HT-29 (cell line): ENCODE results near the gene GALNS. TPM values are rescaled to one million over a fixed set of nuclear protein-coding genes. Genes with fewer than 3 reads are reported as not detected.
"Not testable (repeated sequence)": the region's sequence is repeated elsewhere in the genome, so short reads cannot be mapped to it uniquely, and the experiment has no call there.

ENCODE experiments used
- DNase-seq: peaks from one replicate; pipeline ENCODE4 v3.0.0-alpha.2; 2015; ENCODE audit warnings: low spot score
- total RNA-seq: library from RNA; depleted of rRNA; stranded (reverse); fragments of >200 nt; shearing (Covaris generic); gene quantifications from 2 replicates; pipeline ENCODE4 v1.2.3, GENCODE V29; 2014

The GALNS gene
- total RNA-seq, 1 experiment from 2014 or later, result 18.4 TPM

DNA sequence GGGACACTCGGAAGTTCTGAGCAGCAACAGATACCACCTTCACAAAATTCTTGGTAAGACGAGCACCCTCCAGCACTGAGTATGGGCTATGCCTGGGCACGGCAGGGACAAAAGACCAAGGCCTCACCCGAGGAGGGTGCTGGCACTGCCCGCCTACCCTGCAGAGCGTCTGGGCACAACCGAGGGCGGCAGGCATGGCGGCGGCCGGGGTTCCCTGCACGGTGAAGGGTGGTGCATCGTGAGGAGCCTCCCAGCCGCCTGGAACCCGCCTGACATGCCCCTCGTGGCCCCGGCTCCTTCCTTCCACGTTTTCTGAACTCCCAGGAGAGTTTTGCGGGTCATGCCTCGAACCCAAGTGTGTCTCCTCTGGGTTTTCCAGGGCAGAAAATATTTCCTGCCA, 18.9 kb downstream of the GALNS start:
- no peak for DNase-seq

DNA sequence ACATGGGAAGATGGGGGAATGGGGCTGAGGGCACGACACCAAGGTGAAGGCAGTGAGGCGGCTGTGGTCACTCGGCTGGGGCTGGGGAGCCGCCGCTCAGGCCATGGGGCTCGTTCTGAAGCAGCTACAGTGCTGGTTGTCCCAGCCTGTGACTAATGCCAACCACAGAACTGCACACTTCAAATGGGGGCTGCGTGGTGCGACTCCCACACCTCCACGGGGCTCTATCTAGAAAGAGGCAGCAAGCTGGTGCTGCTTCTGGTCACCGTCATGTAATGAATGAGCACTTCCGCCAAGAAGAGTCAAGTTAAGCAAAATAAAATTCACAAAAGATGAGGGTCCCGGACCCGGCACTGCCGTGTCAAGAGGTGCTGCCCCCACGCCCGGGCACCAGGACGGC, 20.0 kb downstream of the GALNS start:
- DNase-seq, result no peak

DNA sequence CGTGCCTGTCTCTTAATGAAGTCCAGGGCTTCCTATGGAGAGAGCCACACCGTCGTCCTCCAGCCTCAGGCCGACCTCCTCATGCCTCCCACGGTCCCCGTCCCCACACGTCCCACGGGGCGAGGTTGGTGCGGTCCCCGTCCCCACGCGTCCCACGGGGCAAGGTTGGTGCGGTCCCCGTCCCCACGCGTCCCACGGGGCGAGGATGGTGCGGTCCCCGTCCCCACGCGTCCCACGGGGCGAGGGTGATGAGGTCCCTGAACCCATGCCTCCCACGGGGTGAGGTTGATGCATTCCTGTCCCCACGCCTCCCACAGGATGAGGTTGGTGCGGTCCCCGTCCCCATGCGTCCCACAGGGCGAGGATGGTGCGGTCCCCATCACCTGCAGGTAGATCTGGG, 20.9 kb downstream of the GALNS start:
- DNase-seq, result no peak

DNA sequence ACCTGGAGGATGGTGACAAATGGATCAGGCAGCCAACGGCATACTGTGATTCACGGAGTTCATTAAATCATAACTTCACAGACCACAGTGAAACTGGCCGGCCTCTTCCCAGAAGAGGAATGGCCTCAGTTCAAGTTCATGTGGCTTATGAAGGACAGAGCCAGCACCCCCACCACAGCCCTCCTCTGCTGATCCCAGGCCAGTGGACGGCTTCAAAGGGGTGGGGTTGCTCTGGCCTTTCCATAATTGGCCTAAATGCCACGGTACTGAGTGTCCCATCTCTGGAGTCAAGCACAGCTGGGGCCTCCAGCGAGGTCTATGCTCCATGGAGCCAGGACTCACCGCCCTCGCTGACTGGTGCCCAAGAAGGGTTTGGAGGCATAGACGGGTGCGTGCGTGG, 21.4 kb downstream of the GALNS start:
- DNase-seq, result no peak

DNA sequence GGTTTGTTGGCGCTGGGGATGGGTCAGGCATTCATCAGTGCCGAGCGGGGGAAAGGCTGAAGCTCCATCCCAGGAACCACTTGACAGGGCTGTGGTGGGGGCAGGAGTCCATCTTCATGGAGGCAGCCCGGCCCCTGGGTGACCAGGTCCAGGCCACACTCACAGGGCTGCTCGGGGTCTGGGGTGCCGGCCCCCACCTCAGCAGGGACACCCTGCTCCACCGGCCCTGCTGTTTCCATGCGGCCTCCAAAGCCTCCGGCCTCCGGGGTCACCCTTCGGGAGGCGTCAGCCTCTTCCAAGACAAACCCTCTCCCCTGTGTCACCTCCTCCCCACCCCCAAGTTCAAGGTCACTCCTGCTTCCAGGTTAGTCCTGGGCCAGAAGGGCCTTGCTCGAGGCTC, 22.1 kb downstream of the GALNS start:
- DNase-seq, result no peak

DNA sequence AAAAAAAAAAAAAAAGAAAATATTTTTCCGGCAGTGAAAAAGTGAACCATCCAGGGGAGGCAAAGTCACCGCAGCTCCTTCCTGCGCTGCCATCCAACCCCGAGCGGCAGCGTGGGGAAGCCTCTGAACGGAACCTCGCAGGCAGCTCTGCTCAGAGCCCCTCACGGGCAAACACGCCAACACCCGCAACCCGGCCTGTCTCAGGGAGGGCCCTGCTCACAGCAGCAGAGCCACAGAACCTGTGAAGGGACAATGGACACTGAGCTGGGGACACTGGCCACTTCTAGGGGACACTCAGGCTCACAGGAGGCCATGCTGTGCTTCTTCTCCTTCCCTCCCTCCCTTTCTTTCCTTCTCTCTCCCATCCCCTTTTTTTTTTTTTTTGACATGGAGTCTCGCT, 23.7 kb downstream of the GALNS start:
- no peak for DNase-seq

DNA sequence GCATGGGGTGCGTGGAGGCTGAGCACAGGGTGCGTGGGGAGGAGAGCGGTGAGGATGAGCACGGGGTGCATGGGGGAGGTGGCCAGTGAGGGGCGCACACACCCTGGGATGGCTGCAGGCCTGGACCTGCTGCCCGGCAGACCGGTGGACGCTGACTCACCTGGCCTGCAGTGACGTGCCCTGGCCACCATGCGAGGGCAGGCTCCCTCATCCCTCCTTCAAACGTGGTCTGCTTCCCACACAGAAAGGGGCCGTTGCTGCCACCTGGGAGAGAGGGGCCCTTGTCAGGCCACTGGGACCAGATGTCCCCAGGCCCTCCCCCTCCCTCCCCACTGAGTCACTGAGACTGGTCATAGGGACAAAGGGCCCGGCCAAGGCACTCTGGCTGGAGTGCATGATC, 24.9 kb downstream of the GALNS start:
- peak; percentile 5 for DNase-seq

DNA sequence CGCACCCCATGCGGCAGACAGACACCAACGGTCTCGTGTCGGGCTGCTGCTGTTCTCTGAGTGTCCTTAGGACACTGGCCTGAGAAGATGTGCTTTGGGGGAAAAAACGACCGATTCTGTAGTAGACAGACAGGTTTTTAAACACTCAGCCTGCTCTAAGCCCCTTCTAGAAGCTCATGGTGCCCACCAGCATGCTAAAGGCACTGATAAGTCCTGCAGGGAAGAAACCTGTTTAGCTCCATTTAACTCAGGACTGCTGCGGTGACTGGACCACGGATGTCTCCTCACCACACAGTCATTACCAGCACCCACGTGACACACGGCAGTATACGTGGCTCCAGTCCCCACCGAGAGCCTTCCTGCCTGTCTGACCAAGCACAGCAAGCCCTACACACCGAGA, 26.0 kb downstream of the GALNS start:
- DNase-seq, result no peak

DNA sequence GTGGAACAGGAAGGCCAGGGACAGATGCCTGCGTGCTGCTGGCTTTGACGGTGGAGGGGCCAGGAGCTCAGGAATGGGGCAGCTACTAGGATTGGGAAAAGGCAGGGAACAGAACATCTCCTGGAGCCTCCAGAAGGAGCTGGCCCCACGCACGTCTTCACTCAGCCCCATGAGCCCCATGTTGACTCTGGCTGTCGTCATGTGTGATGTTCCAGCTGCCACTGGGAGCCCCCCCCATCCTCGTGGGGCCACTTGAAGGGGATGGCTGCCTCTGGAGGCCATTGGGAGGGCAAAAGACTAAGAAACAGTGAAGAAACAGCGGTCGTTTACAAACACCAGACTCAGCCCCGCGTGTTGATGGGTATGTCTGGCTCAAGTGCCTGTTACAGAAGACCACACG, 26.5 kb downstream of the GALNS start:
- DNase-seq, result no peak

DNA sequence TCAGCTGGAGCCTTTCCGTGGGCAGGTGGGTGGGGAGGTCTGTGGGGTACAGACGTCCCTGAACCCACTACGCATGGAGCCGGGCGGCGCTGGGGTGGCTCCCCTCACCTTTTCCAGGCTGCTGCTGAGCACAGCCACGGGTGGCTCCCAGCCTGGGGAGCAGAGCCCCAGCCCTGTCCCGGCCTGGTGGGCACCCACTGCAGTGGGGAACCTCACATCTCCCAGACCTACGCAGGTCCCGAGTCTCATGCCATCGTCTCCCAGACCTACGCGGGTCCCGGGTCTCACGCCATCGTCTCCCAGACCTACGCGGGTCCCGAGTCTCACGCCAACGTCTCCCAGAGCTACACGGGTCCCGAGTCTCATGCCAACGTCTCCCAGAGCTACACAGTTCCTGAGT, 28.0 kb downstream of the GALNS start:
- DNase-seq, result no peak

DNA sequence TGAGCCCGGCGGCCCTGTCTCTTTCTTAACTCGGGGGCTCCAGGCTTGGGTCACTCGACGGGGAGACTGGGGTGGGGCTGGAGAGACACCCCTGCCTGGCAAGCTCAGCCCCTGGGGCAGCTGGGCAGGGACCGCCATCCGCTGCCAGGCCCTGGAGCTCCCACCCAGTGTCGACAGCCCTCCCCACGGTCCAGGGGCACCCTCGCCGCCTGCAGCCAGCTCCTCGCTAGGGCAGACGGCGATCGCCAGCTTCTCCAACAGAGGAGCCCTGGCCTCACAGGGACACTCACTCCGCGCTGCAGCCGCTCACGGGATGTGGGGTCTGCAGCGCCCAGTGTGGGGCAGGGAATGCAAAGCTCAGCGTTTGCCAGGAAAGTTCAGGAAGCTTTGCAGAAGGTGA, 29.0 kb downstream of the GALNS start:
- DNase-seq, result no peak

DNA sequence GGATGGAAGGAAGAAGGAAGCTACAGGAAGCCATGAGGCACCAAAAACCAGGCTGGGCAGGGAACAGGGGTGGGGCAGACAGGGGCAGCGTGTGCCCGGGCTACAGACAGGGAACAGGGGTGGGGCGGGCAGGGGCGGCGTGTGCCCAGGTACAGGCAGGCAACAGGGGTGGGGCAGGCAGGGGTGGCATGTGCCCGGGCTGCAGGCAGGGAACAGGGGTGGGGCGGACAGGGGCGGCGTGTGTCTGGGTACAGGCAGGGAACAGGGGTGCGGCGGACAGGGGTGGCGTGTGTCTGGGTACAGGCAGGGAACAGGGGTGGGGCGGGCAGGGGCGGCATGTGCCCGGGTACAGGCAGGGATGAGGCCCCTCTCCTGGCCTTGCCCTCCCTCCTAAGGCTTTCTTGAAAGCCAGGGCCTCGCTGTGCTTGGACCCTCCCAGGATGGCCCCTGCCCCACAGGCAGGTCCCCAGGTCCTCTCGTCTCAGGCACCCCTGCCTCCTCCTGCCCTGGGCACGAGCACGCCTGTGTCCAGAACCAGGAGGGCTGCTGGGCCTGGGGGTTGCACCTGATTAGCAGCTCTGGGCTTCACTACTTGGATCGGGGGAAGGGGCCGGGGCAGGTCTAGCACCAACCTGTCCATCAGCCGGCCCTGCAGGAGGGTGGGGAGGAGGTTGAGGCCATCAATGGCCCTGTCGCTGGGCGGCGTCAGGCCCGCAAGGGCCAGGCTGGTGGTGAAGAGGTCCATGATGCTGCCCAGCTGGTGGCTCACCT, 30.5 kb downstream of the GALNS start:
- no peak for DNase-seq

DNA sequence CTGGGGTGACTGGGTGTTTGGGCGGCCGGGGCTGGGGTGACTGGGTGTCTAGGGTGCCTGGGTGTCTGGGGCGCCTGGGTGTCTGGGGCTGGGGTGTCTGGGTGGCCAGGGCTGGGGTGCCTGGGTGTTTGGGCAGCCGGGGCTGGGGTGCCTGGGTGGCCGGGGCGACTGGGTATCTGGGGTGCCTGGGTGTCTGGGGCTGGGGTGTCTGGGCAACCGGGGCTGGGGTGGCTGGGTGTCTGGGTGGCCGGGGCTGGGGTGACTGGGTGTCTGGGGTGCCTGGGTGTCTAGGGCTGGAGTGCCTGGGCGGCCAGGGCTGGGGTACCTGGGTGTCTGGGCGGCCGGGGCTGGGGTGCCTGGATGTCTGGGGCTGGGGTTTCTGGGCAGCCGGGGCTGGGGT, 31.6 kb downstream of the GALNS start:
- DNase-seq, result no peak

DNA sequence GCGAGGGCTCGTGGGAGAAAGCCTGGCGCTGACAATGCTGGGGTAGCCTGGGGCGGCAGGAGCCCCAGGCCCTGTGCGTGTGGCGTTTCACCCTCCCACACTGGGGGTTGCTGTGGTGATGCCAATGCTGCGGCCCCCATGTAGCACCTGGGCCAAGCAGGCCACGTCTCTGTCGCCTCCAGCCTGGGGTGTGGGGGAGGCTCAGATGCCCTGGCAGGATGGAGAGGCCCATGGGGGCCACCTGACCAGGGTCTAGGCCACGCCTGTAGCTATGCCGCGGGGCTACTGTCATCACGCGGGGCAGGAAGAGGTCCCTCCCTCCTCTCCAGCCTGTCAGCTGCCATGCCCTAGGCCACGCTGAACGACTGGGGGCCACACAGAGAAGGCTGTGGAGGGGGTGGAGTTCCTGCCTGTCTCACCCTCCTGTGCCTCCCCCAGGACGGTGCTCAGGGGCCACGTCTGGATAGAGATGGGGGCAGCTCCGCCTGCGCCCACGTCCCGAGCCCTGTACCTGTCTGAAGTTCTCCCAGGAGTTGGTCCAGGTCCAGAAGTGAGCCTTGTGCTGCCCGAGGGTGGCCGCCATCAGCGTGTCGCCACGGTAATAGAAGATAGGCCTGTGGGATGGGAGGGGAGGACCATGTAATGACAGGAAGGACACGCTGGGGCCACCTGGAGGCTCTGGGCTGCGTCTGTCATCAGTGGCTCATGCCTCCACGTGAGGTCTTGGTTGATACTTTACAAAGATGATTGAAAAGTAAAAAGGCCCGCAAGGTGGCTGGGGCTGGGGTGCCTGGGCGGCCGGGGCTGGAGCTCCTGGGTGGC, 32.3 kb downstream of the GALNS start:
- DNase-seq, result no peak

DNA sequence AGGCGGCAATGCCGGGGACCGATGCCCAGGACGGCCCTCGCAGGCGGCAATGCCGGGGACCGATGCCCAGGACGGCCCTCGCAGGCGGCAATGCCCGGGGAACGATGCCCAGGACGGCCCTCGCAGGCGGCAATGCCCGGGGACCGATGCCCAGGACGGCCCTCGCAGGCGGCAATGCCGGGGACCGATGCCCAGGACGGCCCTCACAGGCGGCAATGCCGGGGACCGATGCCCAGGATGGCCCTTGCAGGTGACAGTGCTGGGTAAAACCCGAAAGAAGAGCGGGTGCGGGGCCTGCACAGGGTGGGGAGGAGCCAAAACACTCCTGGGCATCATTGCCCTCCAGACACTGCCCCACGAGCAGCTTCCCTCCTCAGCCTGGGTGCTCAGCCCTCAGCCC, 33.1 kb downstream of the GALNS start:
- DNase-seq, result not testable (repeated sequence)

DNA sequence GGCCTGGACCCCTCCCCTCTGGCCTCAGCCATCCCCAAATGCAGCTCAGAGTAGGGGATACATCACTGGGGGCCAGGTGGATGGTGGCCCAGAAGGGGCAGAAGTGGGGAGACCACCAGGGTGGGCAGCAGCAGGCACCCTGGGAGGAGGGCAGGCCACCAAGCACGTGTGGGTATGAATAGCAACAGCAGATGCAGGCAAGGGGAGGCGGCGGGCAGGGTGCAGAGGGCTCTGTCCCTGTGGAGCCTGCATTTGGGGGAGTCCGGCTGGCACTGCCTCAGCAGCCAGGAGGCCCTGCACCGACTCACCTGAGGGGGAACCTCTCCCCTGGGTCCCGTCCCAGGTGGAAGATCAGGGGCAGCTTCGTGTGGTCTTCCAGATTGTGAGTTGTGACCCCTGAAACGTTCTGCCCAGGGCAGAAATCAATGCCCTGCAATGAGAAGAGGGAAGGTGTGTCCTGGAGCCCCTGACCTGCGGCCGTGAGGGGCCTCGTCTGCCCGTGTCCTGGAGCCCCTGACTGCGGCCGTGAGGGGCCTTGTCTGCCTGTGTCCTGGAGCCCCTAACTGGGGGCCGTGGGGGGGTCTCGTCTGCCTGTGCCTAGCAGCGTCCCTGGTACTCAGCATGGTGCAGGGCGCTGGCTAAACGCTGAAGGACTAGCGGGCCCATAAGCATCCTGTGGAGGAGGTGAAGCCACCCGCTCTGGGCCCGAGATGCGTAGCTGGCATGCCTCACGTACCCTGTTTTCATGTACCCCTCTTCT, 34.3 kb downstream of the GALNS start:
- no peak for DNase-seq

DNA sequence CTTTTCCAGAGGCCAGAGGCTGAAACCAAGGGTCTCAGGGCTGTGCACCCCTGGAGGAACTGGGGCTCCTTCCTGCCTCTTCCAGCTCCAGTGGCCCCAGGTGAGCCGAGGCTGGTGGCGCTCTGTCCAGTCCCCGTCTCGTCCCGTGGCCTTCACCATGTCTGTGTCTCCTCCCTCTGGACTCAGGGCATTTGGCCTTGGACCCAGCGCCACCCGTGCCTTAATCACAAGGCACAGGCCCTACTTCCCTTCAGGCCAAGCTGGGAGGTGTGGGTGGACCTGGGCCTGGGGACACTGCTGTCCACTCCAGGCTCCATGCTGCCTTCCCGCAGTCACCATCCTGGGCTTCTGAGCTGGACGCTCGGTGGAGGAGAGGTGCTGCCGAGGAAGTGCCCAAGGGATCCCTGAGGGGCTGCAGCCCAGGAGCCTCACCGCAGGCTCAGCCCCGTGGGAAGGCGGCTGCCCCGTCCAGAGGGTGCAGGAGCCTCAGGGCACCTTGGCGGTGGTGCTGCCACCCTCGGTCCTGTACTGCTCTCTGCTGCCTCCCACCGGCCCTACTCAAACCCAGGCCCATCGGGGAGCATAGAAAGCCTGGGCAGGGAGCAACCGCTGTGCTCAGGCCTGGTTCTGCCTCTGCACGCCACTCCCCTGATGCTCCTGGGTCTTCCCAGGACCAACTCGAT, 35.4 kb downstream of the GALNS start:
- no peak for DNase-seq

DNA sequence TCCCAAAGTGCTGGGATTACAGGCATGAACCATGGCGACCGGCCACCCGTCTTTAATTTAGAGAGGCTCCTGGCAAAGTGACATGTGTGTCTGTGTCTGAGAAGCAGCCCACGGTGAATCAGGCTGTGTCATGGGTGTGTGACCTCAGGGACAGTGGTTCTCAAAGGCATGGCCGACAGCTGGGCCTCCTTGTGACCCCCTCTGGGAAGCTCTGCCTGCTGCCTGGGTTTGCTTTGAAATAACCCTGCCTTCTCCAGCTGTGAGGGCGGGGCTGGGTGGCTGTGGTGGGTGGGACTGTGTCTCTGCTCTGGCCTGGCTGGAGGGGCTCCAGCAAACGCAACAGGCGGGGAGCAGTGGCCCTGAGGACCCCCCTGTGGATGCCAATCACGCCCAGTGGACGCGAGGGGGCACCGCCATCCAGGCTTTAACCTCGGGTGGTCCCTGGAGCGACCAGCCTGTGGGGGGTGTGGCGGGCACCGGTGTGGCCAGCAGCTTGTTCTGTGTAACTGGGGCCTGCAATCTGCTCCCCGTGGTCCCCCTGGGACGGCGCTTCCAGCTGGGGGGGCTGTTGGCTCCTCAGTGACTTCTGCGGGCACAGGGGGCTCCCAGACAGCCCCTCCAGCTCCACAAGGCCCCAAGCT, 36.2 kb downstream of the GALNS start:
- DNase-seq, result no peak

DNA sequence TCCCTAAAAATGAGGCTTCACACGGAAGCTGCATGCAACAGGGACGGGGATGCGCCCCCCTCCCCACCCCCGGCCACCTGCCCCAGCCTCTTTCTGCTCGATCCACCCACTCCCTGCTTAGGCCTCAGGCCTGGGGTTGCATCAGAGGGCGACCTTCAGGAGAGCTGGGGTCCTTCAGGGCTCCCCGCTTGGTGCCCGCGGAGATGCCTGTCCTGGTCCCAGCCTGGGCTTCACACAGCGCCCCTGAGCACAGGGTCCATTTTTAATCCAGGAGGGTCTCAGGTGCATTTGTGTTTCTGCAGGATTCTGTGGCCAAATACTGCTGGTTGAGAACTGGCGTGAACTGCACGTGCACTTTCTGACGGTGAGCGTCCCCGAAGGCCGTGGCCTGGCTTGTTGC, 37.6 kb downstream of the GALNS start:
- no peak for DNase-seq

DNA sequence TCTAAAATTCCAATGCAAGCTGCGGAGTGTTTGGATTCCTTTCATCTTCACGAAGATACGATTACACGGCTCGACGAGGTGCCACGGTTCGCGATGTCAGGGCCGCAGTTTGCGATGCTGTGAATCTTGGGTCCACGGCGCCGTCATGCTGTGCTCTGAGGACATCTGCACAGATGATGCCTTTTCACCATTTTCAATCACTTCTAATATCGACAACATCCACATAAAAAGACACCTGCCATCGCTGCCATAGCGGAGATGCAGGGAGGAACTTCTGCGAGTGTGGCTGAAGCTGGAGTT, 38.2 kb downstream of the GALNS start:
- no peak for DNase-seq

DNA sequence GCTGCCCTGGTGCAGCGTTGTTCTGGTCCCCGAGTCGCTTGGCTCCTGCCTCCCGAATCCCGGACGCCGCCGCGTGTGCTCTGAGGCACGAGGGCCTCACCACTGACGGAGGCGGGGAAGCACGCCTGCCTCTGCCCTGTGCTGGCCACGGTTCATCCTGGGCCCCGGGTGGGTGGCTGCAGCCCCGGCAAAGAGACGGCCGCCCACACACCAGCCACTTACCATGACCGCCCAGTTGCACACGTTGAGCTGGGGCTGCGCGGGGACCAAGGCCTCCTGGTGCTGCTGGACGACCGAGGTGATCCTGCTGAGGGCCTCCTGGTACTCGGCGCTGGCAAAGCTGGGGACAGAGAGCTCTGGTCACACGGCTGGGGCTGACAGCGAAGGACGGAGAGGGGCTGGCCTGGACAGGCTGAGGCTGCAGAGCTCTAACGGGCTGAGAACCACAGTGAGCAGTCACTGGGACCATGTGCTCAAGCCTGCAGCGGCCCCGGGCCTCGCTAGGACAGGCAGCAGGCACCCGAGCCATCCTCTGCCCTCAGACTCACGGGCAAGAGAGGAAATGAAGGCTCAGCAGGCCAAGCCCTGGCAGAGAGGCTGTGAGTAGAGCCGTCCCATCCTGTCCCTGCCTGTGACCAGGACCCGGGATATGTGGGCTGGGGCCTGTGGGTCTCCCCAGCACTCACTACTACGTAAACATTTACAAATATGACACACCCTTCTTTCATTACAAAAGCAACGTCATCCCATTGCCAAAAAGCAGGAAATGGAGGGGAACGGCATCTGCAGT, 38.8 kb downstream of the GALNS start:
- no peak for DNase-seq
